GM12801 (cell line): ENCODE data around the gene ZNF311.

Source experiments
- CTCF ChIP-seq: IDR thresholded peaks from one replicate; pipeline ENCODE4 v1.5.1; 2011; ENCODE audit warnings: control low read depth; ENCODE audit not compliant: insufficient read length; ENCODE audit errors: extremely low read depth

ZNF311 gene

GRCh38 chr6:28977341-28978132, 27.6 kb downstream of the ZNF311 start:
- no peak for TF ChIP-seq CTCF

GRCh38 chr6:28976677-28977076, 28.4 kb downstream of the ZNF311 start:
- TF ChIP-seq CTCF: no peak

- TF ChIP-seq CTCF: no peak
These were observed 30.6 kb downstream of the ZNF311 start for GRCh38 chr6:28974505-28974904.

- no peak for TF ChIP-seq CTCF
These were observed 36.0 kb downstream of the ZNF311 start for GRCh38 chr6:28969129-28969528.

GRCh38 chr6:28968476-28968875, 36.6 kb downstream of the ZNF311 start:
- TF ChIP-seq CTCF: no peak

GRCh38 chr6:28965706-28966105, 39.4 kb downstream of the ZNF311 start:
- no peak for TF ChIP-seq CTCF

GRCh38 chr6:28960846-28961500, 44.1 kb downstream of the ZNF311 start:
- no peak for TF ChIP-seq CTCF
